ENCODE data around the gene STIM2.
A peak's percentile ranks its signal among the peaks of the same experiment; 100 is the strongest.

Gene STIM2

GRCh38 chr4:26836539-26836938 is 24.1 kb upstream of the STIM2 start:
- Histone ChIP-seq H3K36me3 (ENCODE audit: control insufficient read depth, insufficient read depth, low read length) (no peaks in the 10 kb centered on the region), H3K27ac (ENCODE audit: low read depth, low read length) (no peak overlapping the region), H3K9me3 (ENCODE audit: control insufficient read depth, insufficient read depth, low read length) (no peaks in the 10 kb centered on the region), H3K4me3 (ENCODE audit: low read depth, low read length) (no peak overlapping the region), H3K27me3 (ENCODE audit: control insufficient read depth, insufficient read depth, low read length) (no peaks in the 10 kb centered on the region), H3K9ac (ENCODE audit: low read depth, low read length) (no peak overlapping the region), H3K4me1 (ENCODE audit: control insufficient read depth, insufficient read depth, low read length) (peaks cover 6% of the 10 kb centered on the region)

- no peak overlapping the region for H3K9ac ChIP-seq (ENCODE audit: low read depth, low read length)
- no peak overlapping the region for H3K27ac ChIP-seq (ENCODE audit: low read depth, low read length)
- no peaks in the 10 kb centered on the region for H3K36me3 ChIP-seq (ENCODE audit: control insufficient read depth, insufficient read depth, low read length)
- no peaks in the 10 kb centered on the region for H3K9me3 ChIP-seq (ENCODE audit: control insufficient read depth, insufficient read depth, low read length)
- no peaks in the 10 kb centered on the region for H3K27me3 ChIP-seq (ENCODE audit: control insufficient read depth, insufficient read depth, low read length)
- no peak overlapping the region for H3K4me3 ChIP-seq (ENCODE audit: low read depth, low read length)
- peaks cover 6% of the 10 kb centered on the region for H3K4me1 ChIP-seq (ENCODE audit: control insufficient read depth, insufficient read depth, low read length)
Measured at GRCh38 chr4:26837993-26838842, 22.4 kb upstream of the STIM2 start.

GRCh38 chr4:26839016-26839415 is 21.6 kb upstream of the STIM2 start:
- no peak overlapping the region for H3K9ac ChIP-seq (ENCODE audit: low read depth, low read length)
- H3K4me1 ChIP-seq (ENCODE audit: control insufficient read depth, insufficient read depth, low read length), result peaks cover 6% of the 10 kb centered on the region
- no peak overlapping the region for H3K4me3 ChIP-seq (ENCODE audit: low read depth, low read length)
- no peaks in the 10 kb centered on the region for H3K36me3 ChIP-seq (ENCODE audit: control insufficient read depth, insufficient read depth, low read length)
- H3K27ac ChIP-seq (ENCODE audit: low read depth, low read length), result no peak overlapping the region
- H3K27me3 ChIP-seq (ENCODE audit: control insufficient read depth, insufficient read depth, low read length), result no peaks in the 10 kb centered on the region
- no peaks in the 10 kb centered on the region for H3K9me3 ChIP-seq (ENCODE audit: control insufficient read depth, insufficient read depth, low read length)

- Histone ChIP-seq H3K4me3 (ENCODE audit: low read depth, low read length) (no peak overlapping the region), H3K9ac (ENCODE audit: low read depth, low read length) (no peak overlapping the region), H3K27ac (ENCODE audit: low read depth, low read length) (no peak overlapping the region), H3K27me3 (ENCODE audit: control insufficient read depth, insufficient read depth, low read length) (no peaks in the 10 kb centered on the region), H3K4me1 (ENCODE audit: control insufficient read depth, insufficient read depth, low read length) (peaks cover 6% of the 10 kb centered on the region), H3K9me3 (ENCODE audit: control insufficient read depth, insufficient read depth, low read length) (no peaks in the 10 kb centered on the region), H3K36me3 (ENCODE audit: control insufficient read depth, insufficient read depth, low read length) (no peaks in the 10 kb centered on the region)
Measured at GRCh38 chr4:26839534-26839951, 21.1 kb upstream of the STIM2 start.

- Histone ChIP-seq H3K36me3 (ENCODE audit: control insufficient read depth, insufficient read depth, low read length) (no peaks in the 10 kb centered on the region), H3K9ac (ENCODE audit: low read depth, low read length) (no peak overlapping the region), H3K27me3 (ENCODE audit: control insufficient read depth, insufficient read depth, low read length) (no peaks in the 10 kb centered on the region), H3K27ac (ENCODE audit: low read depth, low read length) (no peak overlapping the region), H3K4me1 (ENCODE audit: control insufficient read depth, insufficient read depth, low read length) (peaks cover 6% of the 10 kb centered on the region), H3K4me3 (ENCODE audit: low read depth, low read length) (no peak overlapping the region), H3K9me3 (ENCODE audit: control insufficient read depth, insufficient read depth, low read length) (no peaks in the 10 kb centered on the region)
Measured at GRCh38 chr4:26840786-26841185, 19.9 kb upstream of the STIM2 start.

- H3K36me3 ChIP-seq (ENCODE audit: control insufficient read depth, insufficient read depth, low read length), result no peaks in the 10 kb centered on the region
- H3K9me3 ChIP-seq (ENCODE audit: control insufficient read depth, insufficient read depth, low read length), result no peaks in the 10 kb centered on the region
- no peak overlapping the region for H3K4me3 ChIP-seq (ENCODE audit: low read depth, low read length)
- H3K27ac ChIP-seq (ENCODE audit: low read depth, low read length), result no peak overlapping the region
- peaks cover 6% of the 10 kb centered on the region for H3K4me1 ChIP-seq (ENCODE audit: control insufficient read depth, insufficient read depth, low read length)
- H3K27me3 ChIP-seq (ENCODE audit: control insufficient read depth, insufficient read depth, low read length), result no peaks in the 10 kb centered on the region
- no peak overlapping the region for H3K9ac ChIP-seq (ENCODE audit: low read depth, low read length)
Measured at GRCh38 chr4:26842911-26843310, 17.7 kb upstream of the STIM2 start.

GRCh38 chr4:26850528-26850927 is 10.1 kb upstream of the STIM2 start:
- H3K4me3 ChIP-seq (ENCODE audit: low read depth, low read length), result no peak overlapping the region
- no peaks in the 10 kb centered on the region for H3K27me3 ChIP-seq (ENCODE audit: control insufficient read depth, insufficient read depth, low read length)
- no peaks in the 10 kb centered on the region for H3K9me3 ChIP-seq (ENCODE audit: control insufficient read depth, insufficient read depth, low read length)
- H3K27ac ChIP-seq (ENCODE audit: low read depth, low read length), result no peak overlapping the region
- H3K9ac ChIP-seq (ENCODE audit: low read depth, low read length), result no peak overlapping the region
- H3K36me3 ChIP-seq (ENCODE audit: control insufficient read depth, insufficient read depth, low read length), result no peaks in the 10 kb centered on the region
- H3K4me1 ChIP-seq (ENCODE audit: control insufficient read depth, insufficient read depth, low read length), result peaks cover 4% of the 10 kb centered on the region; the same call in 1 of the 2 replicates

- no peaks in the 10 kb centered on the region for H3K27me3 ChIP-seq (ENCODE audit: control insufficient read depth, insufficient read depth, low read length)
- H3K4me1 ChIP-seq (ENCODE audit: control insufficient read depth, insufficient read depth, low read length), result peaks cover 4% of the 10 kb centered on the region; the same call in 1 of the 2 replicates
- no peak overlapping the region for H3K9ac ChIP-seq (ENCODE audit: low read depth, low read length)
- no peak overlapping the region for H3K4me3 ChIP-seq (ENCODE audit: low read depth, low read length)
- no peaks in the 10 kb centered on the region for H3K36me3 ChIP-seq (ENCODE audit: control insufficient read depth, insufficient read depth, low read length)
- no peak overlapping the region for H3K27ac ChIP-seq (ENCODE audit: low read depth, low read length)
- H3K9me3 ChIP-seq (ENCODE audit: control insufficient read depth, insufficient read depth, low read length), result no peaks in the 10 kb centered on the region
Measured at GRCh38 chr4:26851129-26851528, 9.5 kb upstream of the STIM2 start.

GRCh38 chr4:26854701-26855100 is 5.9 kb upstream of the STIM2 start:
- peaks cover 9% of the 10 kb centered on the region; the same call in 1 of the 2 replicates for H3K27me3 ChIP-seq (ENCODE audit: control insufficient read depth, insufficient read depth, low read length)
- no peaks in the 10 kb centered on the region for H3K36me3 ChIP-seq (ENCODE audit: control insufficient read depth, insufficient read depth, low read length)
- H3K9ac ChIP-seq (ENCODE audit: low read depth, low read length), result no peak overlapping the region
- no peak overlapping the region for H3K4me3 ChIP-seq (ENCODE audit: low read depth, low read length)
- H3K27ac ChIP-seq (ENCODE audit: low read depth, low read length), result no peak overlapping the region
- no peaks in the 10 kb centered on the region for H3K9me3 ChIP-seq (ENCODE audit: control insufficient read depth, insufficient read depth, low read length)
- H3K4me1 ChIP-seq (ENCODE audit: control insufficient read depth, insufficient read depth, low read length), result peaks cover 23% of the 10 kb centered on the region

- H3K27ac ChIP-seq (ENCODE audit: low read depth, low read length), result peak overlapping the region; percentile 16
- H3K9me3 ChIP-seq (ENCODE audit: control insufficient read depth, insufficient read depth, low read length), result no peaks in the 10 kb centered on the region
- no peak overlapping the region for H3K9ac ChIP-seq (ENCODE audit: low read depth, low read length)
- no peaks in the 10 kb centered on the region for H3K36me3 ChIP-seq (ENCODE audit: control insufficient read depth, insufficient read depth, low read length)
- H3K27me3 ChIP-seq (ENCODE audit: control insufficient read depth, insufficient read depth, low read length), result peaks cover 9% of the 10 kb centered on the region; the same call in 1 of the 2 replicates
- peak overlapping the region; percentile 92 for H3K4me3 ChIP-seq (ENCODE audit: low read depth, low read length)
- peaks cover 27% of the 10 kb centered on the region for H3K4me1 ChIP-seq (ENCODE audit: control insufficient read depth, insufficient read depth, low read length)
Measured at GRCh38 chr4:26856906-26857277, 3.7 kb upstream of the STIM2 start.

GRCh38 chr4:26857278-26858034 is 3.2 kb upstream of the STIM2 start:
- Histone ChIP-seq H3K27ac (ENCODE audit: low read depth, low read length) (peak overlapping the region; percentile 16), H3K9ac (ENCODE audit: low read depth, low read length) (peak overlapping the region; percentile 56)

More at GRCh38 chr4:26857278-26858034, 3.2 kb upstream of the STIM2 start:
- H3K36me3 ChIP-seq (ENCODE audit: control insufficient read depth, insufficient read depth, low read length), result no peaks in the 10 kb centered on the region
- H3K4me1 ChIP-seq (ENCODE audit: control insufficient read depth, insufficient read depth, low read length), result peaks cover 29% of the 10 kb centered on the region
- no peaks in the 10 kb centered on the region for H3K9me3 ChIP-seq (ENCODE audit: control insufficient read depth, insufficient read depth, low read length)
- H3K27me3 ChIP-seq (ENCODE audit: control insufficient read depth, insufficient read depth, low read length), result peaks cover 12% of the 10 kb centered on the region
- peak overlapping the region; percentile 92 for H3K4me3 ChIP-seq (ENCODE audit: low read depth, low read length)

Measured in HUES48 (cell line).